CD14-positive monocyte (primary cell): ENCODE measurements around the gene ABCD2. TPM values are rescaled to one million over a fixed set of nuclear protein-coding genes. Genes with fewer than 3 reads are reported as not detected.

Experiments used
- DNase-seq, 3 donors: peaks; one replicate each; pipeline ENCODE4 v3.0.0-alpha.2; 2011 to 2022
- H2AFZ ChIP-seq: 2 replicates; pipeline ENCODE4 v1.6.0; 2012; ENCODE audit warnings: mild to moderate bottlenecking, low read depth, low read length, inconsistent platforms; ENCODE audit not compliant: insufficient read depth, poor library complexity, severe bottlenecking
- H3K27ac ChIP-seq, 2 donors: 1 replicate in 1 of 2; 2 replicates in 1 of 2; pipeline ENCODE4 v1.5.1; 2012 to 2013; ENCODE audit warnings: low read length in 2 of 2, control low read depth in 1 of 2, inconsistent platforms in 1 of 2, low read depth in 1 of 2, mild to moderate bottlenecking in 1 of 2
- H3K27me3 ChIP-seq, 2 donors: one replicate each; pipeline versions ENCODE4 v1.6.0 to v1.6.1; 2011 to 2013; ENCODE audit warnings: low read length in 2 of 2; ENCODE audit not compliant: control insufficient read depth in 2 of 2, insufficient read depth in 2 of 2
- H3K36me3 ChIP-seq, 2 donors: replicated peaks in 1 of 2; 1 replicate in 1 of 2; 2 replicates in 1 of 2; pipeline versions ENCODE4 v1.5.1 to v1.6.1; 2012 to 2013; ENCODE audit warnings: low read length in 2 of 2, control low read depth in 1 of 2, inconsistent platforms in 1 of 2, mild to moderate bottlenecking in 1 of 2; ENCODE audit not compliant: insufficient read depth in 2 of 2, control insufficient read depth in 1 of 2
- H3K4me1 ChIP-seq, 2 donors: 1 replicate in 1 of 2; 2 replicates in 1 of 2; pipeline versions ENCODE4 v1.5.1 to v1.6.1; 2012 to 2013; ENCODE audit warnings: low read length in 2 of 2, control low read depth in 1 of 2, inconsistent platforms in 1 of 2, mild to moderate bottlenecking in 1 of 2, moderate library complexity in 1 of 2; ENCODE audit not compliant: insufficient read depth in 2 of 2, control insufficient read depth in 1 of 2
- H3K4me2 ChIP-seq: replicated peaks from 2 replicates; pipeline ENCODE3; 2012; ENCODE audit warnings: low read length, moderate library complexity, mild to moderate bottlenecking; ENCODE audit not compliant: poor library complexity, severe bottlenecking; ENCODE audit errors: extremely low read depth
- H3K4me3 ChIP-seq, 3 experiments: fragments of 200-600 bp in 1 of 3; sonication (generic) in 1 of 3; replicated peaks in 1 of 3; 1 replicate in 2 of 3; 2 replicates in 1 of 3; pipeline ENCODE4 v1.5.1; 2011 to 2013; ENCODE audit warnings: low read length in 3 of 3, mild to moderate bottlenecking in 3 of 3, control low read depth in 2 of 3, low read depth in 2 of 3, inconsistent platforms in 1 of 3, moderate library complexity in 1 of 3
- H3K79me2 ChIP-seq: 2 replicates; pipeline ENCODE4 v1.6.0; 2012; ENCODE audit warnings: mild to moderate bottlenecking, control low read depth, inconsistent platforms, low read length, moderate library complexity; ENCODE audit not compliant: insufficient read depth
- H3K9ac ChIP-seq: 2 replicates; pipeline ENCODE4 v1.6.0; 2017; ENCODE audit warnings: low read length, mild to moderate bottlenecking; ENCODE audit not compliant: insufficient read depth, poor library complexity, severe bottlenecking
- H3K9me3 ChIP-seq, 2 donors: replicated peaks in 1 of 2; 1 replicate in 1 of 2; 2 replicates in 1 of 2; pipeline versions ENCODE4 v1.5.1 to v1.6.1; 2012 to 2013; ENCODE audit warnings: low read length in 2 of 2, control low read depth in 1 of 2; ENCODE audit not compliant: control insufficient read depth in 1 of 2, insufficient read depth in 1 of 2
- H4K20me1 ChIP-seq: 2 replicates; pipeline ENCODE4 v1.6.0; 2012; ENCODE audit warnings: mild to moderate bottlenecking, low read length, control low read depth, moderate library complexity; ENCODE audit not compliant: insufficient read depth
- H3K27ac Mint-ChIP-seq, 7 donors: one replicate each; pipeline ENCODE4 v1.8.0; 2020; ENCODE audit warnings: mild to moderate bottlenecking in 7 of 7, mixed read lengths in 7 of 7, moderate library complexity in 6 of 7, inconsistent platforms in 2 of 7
- H3K27me3 Mint-ChIP-seq, 3 donors: one replicate each; pipeline ENCODE4 v1.8.0; 2021 to 2022; ENCODE audit warnings: low read depth in 3 of 3, mild to moderate bottlenecking in 3 of 3, mixed read lengths in 3 of 3, moderate library complexity in 3 of 3, inconsistent platforms in 1 of 3
- H3K36me3 Mint-ChIP-seq, 2 donors: one replicate each; pipeline ENCODE4 v1.8.0; 2020; ENCODE audit warnings: mixed read lengths in 2 of 2, inconsistent platforms in 1 of 2, mild to moderate bottlenecking in 1 of 2
- H3K4me1 Mint-ChIP-seq: one replicate; pipeline ENCODE4 v1.8.0; 2020; ENCODE audit warnings: mild to moderate bottlenecking, mixed read lengths
- H3K4me3 Mint-ChIP-seq, 2 donors: one replicate each; pipeline ENCODE4 v1.8.0; 2020; ENCODE audit warnings: mild to moderate bottlenecking in 2 of 2, mixed read lengths in 2 of 2, moderate library complexity in 1 of 2
- H3K9me3 Mint-ChIP-seq, 7 donors: one replicate each; pipeline ENCODE4 v1.8.0; 2020 to 2022; ENCODE audit warnings: mixed read lengths in 7 of 7, mild to moderate bottlenecking in 6 of 7, moderate library complexity in 6 of 7, inconsistent platforms in 2 of 7
- WGBS: methylation state at CpG from one replicate; pipeline ENCODE4 v1.1.5; 2013; ENCODE audit warnings: missing lambda C conversion rate; ENCODE audit not compliant: insufficient coverage; 5-methylcytosine and 5-hydroxymethylcytosine counted together
- intact Hi-C, 2 donors: fragments of 100-400 bp; cut with micrococcal nuclease; formaldehyde crosslinking; loops; one replicate each; pipeline versions ENCODE4 v1.15.0 to v1.15.1; 2023
- polyA minus RNA-seq: library from RNA; depleted of rRNA, polyadenylated mRNA; stranded (reverse); fragments of >200 nt; gene quantifications from 2 replicates; pipeline ENCODE4 v1.2.3, GENCODE V29; 2012
- polyA plus RNA-seq, 3 donors: library from polyadenylated mRNA; depleted of rRNA in 1 of 3; unstranded in 2 of 3; stranded (reverse) in 1 of 3; fragments of 300-500 nt in 2 of 3; fragments of >200 nt in 1 of 3; fragmentation: Illumina TruSeq in 2 of 3; gene quantifications; 1 replicate in 2 of 3; 2 replicates in 1 of 3; pipeline ENCODE4 v1.2.3, GENCODE V29; 2012 to 2021
- total RNA-seq, 12 experiments: library from RNA in 1 of 12; stranded (reverse) in 1 of 12; fragments of 120-200 nt in 1 of 12; gene quantifications; one replicate each; pipeline ENCODE4 v1.2.4 and lab custom pipeline; 2013 to 2026; ENCODE audit warnings: mixed read lengths in 6 of 12, inconsistent platforms in 1 of 12
- TF ChIP-seq, protein P1 (sequence below): fragments of 200-600 bp; IDR thresholded peaks from one replicate; pipeline ENCODE4 v1.8.0; 2022; ENCODE audit warnings: antibody characterized with exemption, mild to moderate bottlenecking

Gene ABCD2
- total RNA-seq (2013) = 0.04 TPM
- polyA plus RNA-seq (not detected), polyA minus RNA-seq (not detected in 2 replicates), total RNA-seq (lab: John Stamatoyannopoulos, UW) (0 to 2.6 (median 0.05) reads per million in 11 experiments)

DNA sequence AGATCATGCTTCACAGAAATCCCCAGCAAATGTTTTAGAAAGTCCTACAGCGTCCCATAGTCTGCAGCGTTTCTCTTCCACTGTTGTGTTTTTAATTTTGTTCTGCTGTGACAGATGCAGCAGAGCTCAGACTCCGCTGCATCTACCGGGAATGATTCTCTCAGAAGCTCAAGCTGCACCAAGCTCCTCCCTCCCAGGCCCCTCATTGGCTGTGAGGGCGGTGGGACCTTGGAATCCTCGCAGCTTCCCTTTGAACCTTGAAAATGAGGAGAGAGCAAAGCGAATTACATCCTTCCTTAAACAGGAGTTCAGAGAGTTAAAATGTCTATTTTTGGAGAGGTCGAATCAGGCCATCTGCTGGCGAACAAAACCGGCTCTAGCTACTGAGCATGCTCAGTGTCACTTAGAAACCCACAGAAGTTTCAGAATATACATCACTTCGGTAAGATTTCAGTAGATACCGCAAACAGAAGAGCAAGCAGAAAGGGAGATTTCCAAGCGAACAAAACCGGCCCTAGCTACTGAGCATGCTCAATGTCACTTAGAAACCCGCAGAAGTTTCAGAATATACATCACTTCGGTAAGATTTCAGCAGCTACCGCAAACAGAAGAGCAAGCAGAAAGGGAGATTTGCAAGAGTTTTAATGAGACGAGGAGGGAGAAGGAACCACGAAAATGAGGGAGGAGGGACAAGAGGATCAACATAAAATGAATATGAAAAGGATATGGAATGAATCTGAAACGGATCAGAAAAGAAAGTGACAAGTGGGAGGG is at the start of gene ABCD2:
ABCD2 (minus strand) TSS at position 144 of the 774 bp plus-strand sequence. CDS start 188 bp downstream, outside the sequence.
- Mint-ChIP-seq H3K27ac (peak within 1 kb of the TSS in 4 of 7 donors; percentile 22 to 54 (median 30)), H3K36me3 (no peaks in the 10 kb centered on the region), H3K4me1 (peaks cover 4% of the 10 kb centered on the region), H3K27me3 (peaks cover 0 to 2% (median 0%) of the 10 kb centered on the region in 3 donors), H3K9me3 (no peaks in the 10 kb centered on the region), H3K4me3 (no peak within 1 kb of the TSS)
- peak within 1 kb of the TSS; percentile 66 for H2AFZ ChIP-seq
- peak within 1 kb of the TSS; percentile 73 for H3K4me2 ChIP-seq
- H4K20me1 ChIP-seq = no peaks in the 10 kb centered on the region
- no peaks in the 10 kb centered on the region for H3K79me2 ChIP-seq
- peak within 1 kb of the TSS; percentile 30 to 89 (median 73) for H3K4me3 ChIP-seq
- 1% methylated on average over 11 of the region's 20 CpGs for WGBS
- DNase-seq = peak; percentile 32 to 48 (median 40)
- no peaks in the 10 kb centered on the region for H3K27me3 ChIP-seq
- intact Hi-C loops = no loop called here
- no peaks in the 10 kb centered on the region for H3K36me3 ChIP-seq
- TF ChIP-seq, protein P1, sequence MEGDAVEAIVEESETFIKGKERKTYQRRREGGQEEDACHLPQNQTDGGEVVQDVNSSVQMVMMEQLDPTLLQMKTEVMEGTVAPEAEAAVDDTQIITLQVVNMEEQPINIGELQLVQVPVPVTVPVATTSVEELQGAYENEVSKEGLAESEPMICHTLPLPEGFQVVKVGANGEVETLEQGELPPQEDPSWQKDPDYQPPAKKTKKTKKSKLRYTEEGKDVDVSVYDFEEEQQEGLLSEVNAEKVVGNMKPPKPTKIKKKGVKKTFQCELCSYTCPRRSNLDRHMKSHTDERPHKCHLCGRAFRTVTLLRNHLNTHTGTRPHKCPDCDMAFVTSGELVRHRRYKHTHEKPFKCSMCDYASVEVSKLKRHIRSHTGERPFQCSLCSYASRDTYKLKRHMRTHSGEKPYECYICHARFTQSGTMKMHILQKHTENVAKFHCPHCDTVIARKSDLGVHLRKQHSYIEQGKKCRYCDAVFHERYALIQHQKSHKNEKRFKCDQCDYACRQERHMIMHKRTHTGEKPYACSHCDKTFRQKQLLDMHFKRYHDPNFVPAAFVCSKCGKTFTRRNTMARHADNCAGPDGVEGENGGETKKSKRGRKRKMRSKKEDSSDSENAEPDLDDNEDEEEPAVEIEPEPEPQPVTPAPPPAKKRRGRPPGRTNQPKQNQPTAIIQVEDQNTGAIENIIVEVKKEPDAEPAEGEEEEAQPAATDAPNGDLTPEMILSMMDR = no peak
- no peaks in the 10 kb centered on the region for H3K9me3 ChIP-seq
- H3K27ac ChIP-seq = peak within 1 kb of the TSS; percentile 26 to 72
- peaks cover 14 to 16% of the 10 kb centered on the region in 2 donors for H3K4me1 ChIP-seq
- peak within 1 kb of the TSS; percentile 48 for H3K9ac ChIP-seq

DNA sequence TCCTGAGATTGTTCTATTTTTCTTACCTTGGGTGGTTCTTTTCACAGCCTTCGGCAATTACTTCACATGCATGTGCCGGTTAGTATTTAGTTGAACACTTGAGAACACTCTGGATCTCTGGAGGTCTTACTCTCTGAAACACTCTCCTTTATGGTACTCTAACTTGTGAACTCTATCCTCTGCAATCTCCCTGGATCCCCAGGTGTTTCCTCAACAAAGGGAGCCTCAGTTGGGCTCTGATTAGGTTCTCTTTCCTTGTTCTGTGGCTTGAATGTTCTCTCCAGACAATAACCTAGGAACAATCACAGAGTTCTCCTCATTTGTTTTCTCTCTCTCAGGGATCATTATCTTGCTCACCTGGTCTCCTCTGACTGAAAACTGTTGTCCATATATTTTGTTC is 40.5 kb upstream of the ABCD2 start:
- Mint-ChIP-seq H3K4me3 (no peak overlapping the region), H3K27ac (no peak overlapping the region), H3K9me3 (peaks cover 0 to 5% (median 0%) of the 10 kb centered on the region in 7 donors), H3K4me1 (no peaks in the 10 kb centered on the region), H3K27me3 (peaks cover 0 to 3% (median 2%) of the 10 kb centered on the region in 3 donors), H3K36me3 (no peaks in the 10 kb centered on the region)
- Histone ChIP-seq H2AFZ (no peak overlapping the region), H3K27me3 (no peaks in the 10 kb centered on the region), H3K27ac (no peak overlapping the region), H3K4me1 (no peaks in the 10 kb centered on the region), H3K36me3 (no peaks in the 10 kb centered on the region), H4K20me1 (no peaks in the 10 kb centered on the region), H3K4me3 (no peak overlapping the region), H3K9ac (no peak overlapping the region), H3K79me2 (no peaks in the 10 kb centered on the region), H3K9me3 (no peaks in the 10 kb centered on the region), H3K4me2 (no peak overlapping the region)
- 100% methylated on average over 2 of the region's 2 CpGs for WGBS
- DNase-seq = no peak
- intact Hi-C loops = no loop called here
- TF ChIP-seq, protein P1 = no peak
